GM12878 (cell line): ENCODE data around the gene HACD3. TPM values are rescaled to one million over a fixed set of nuclear protein-coding genes. Genes with fewer than 3 reads are reported as not detected.
A peak's percentile ranks its signal among the peaks of the same experiment; 100 is the strongest.

Source experiments
- ATAC-seq: fragments of 200-7000 bp; cut with Tn5 transposase; 3 replicates; pipeline ENCODE4 v1.9.1; 2020; ENCODE audit warnings: mild to moderate bottlenecking, moderate library complexity
- BruUV-seq: library from RNA; stranded (reverse); fragments of 400-500 nt; replicated peaks from 2 replicates; lab custom pipeline; 2021; lab: Mats Ljungman, UMichigan
- CTCF ChIA-PET: fragments of 300-600 bp; sonication (Branson Sonifier 250); formaldehyde crosslinking; extraction: SDS; loops from one replicate; lab custom pipeline; 2021; ENCODE audit warnings: inconsistent platforms; lab: Yijun Ruan, JAX
- POLR2A ChIA-PET: fragments of 350-600 bp; formaldehyde crosslinking; extraction: SDS; loops from one replicate; lab custom pipeline; 2021; ENCODE audit warnings: inconsistent platforms; lab: Charles Lee
- RAD21 ChIA-PET: fragments of 300-600 bp; sonication (Branson Sonifier 250); formaldehyde crosslinking; loops from one replicate; lab custom pipeline; 2023; ENCODE audit warnings: antibody characterized with exemption; ENCODE audit not compliant: unreplicated experiment; lab: Charles Lee
- SMC1A ChIA-PET: fragments of 300-600 bp; sonication (Branson Sonifier 250); formaldehyde crosslinking; loops from one replicate; lab custom pipeline; 2023; ENCODE audit not compliant: unreplicated experiment, uncharacterized antibody; lab: Charles Lee
- DNase-seq: peaks from one replicate; pipeline ENCODE4 v3.0.0-alpha.2; 2011; ENCODE audit warnings: low read depth, low spot score
- FAIRE-seq: peaks from 3 replicates; lab custom pipeline; 2011; peaks lifted over from hg19 to GRCh38; lab: Jason Lieb, UNC
- H2AFZ ChIP-seq: 2 replicates; pipeline ENCODE4 v1.6.0; 2011; ENCODE audit warnings: low read depth, low read length, control low read depth; ENCODE audit not compliant: control insufficient read depth
- H3K27ac ChIP-seq: 2 replicates; pipeline ENCODE4 v1.5.1; 2011; ENCODE audit warnings: control low read depth; ENCODE audit not compliant: control insufficient read depth, insufficient read depth
- H3K27me3 ChIP-seq, 2 experiments: replicated peaks in 1 of 2; 2 replicates each; pipeline versions ENCODE4 v1.6.0 to v1.6.1; 2011; ENCODE audit warnings: low read length in 1 of 2; ENCODE audit not compliant: control insufficient read depth in 2 of 2, insufficient read depth in 2 of 2
- H3K36me3 ChIP-seq, 2 experiments: 2 replicates each; pipeline ENCODE4 v1.5.1; 2011; ENCODE audit warnings: low read length in 1 of 2; ENCODE audit not compliant: control insufficient read depth in 2 of 2, insufficient read depth in 2 of 2
- H3K4me1 ChIP-seq: 2 replicates; pipeline ENCODE4 v1.6.1; 2011; ENCODE audit warnings: mild to moderate bottlenecking, low read length, moderate library complexity, mixed read lengths; ENCODE audit not compliant: control insufficient read depth, insufficient read depth
- H3K4me2 ChIP-seq: 2 replicates; pipeline ENCODE4 v1.6.0; 2011; ENCODE audit warnings: control low read depth; ENCODE audit not compliant: control insufficient read depth, insufficient read depth
- H3K4me3 ChIP-seq: fragments of 200-600 bp; sonication (generic); 2 replicates; pipeline ENCODE4 v1.5.1; 2016
- H3K79me2 ChIP-seq: 2 replicates; pipeline ENCODE4 v1.6.0; 2011; ENCODE audit warnings: low read length; ENCODE audit not compliant: control insufficient read depth, insufficient read depth
- H3K9ac ChIP-seq: 2 replicates; pipeline ENCODE4 v1.8.0; 2011; ENCODE audit warnings: low read length, control low read depth, mixed read lengths; ENCODE audit not compliant: control insufficient read depth, insufficient read depth
- H3K9me3 ChIP-seq: replicated peaks from 3 replicates; pipeline ENCODE4 v1.5.1; 2011; ENCODE audit warnings: mild to moderate bottlenecking, low read length; ENCODE audit not compliant: control insufficient read depth, insufficient read depth
- H4K20me1 ChIP-seq: 2 replicates; pipeline ENCODE4 v1.6.0; 2011; ENCODE audit not compliant: control insufficient read depth, insufficient read depth
- ATF7 ChIP-seq: fragments of 450-650 bp; IDR thresholded peaks from 2 replicates; pipeline ENCODE4 v1.6.1; 2016; ENCODE audit warnings: low read depth, mild to moderate bottlenecking
- BACH1 ChIP-seq: fragments of 450-650 bp; IDR thresholded peaks from 2 replicates; pipeline ENCODE4 v1.6.1; 2017; ENCODE audit warnings: mild to moderate bottlenecking, borderline replicate concordance
- EP300 ChIP-seq, 2 experiments: fragments of 150-350 bp in 1 of 2; IDR thresholded peaks; 2 replicates each; pipeline ENCODE4 v1.6.1; 2011 to 2012; ENCODE audit warnings: low read depth in 2 of 2, low read length in 2 of 2, borderline replicate concordance in 1 of 2, improper control_type of control experiment in 1 of 2, inconsistent platforms in 1 of 2; ENCODE audit not compliant: control insufficient read depth in 1 of 2
- GABPA ChIP-seq: IDR thresholded peaks from 2 replicates; pipeline ENCODE4 v1.6.1; 2014; ENCODE audit warnings: antibody characterized with exemption, low read depth, mild to moderate bottlenecking, inconsistent platforms
- HDGF ChIP-seq: fragments of 450-650 bp; IDR thresholded peaks from 2 replicates; pipeline ENCODE4 v1.6.1; 2016; ENCODE audit warnings: antibody characterized with exemption
- JUND ChIP-seq: IDR thresholded peaks from 2 replicates; pipeline ENCODE4 v1.6.1; 2012; ENCODE audit warnings: low read depth, mild to moderate bottlenecking, low read length, improper control_type of control experiment, moderate library complexity
- KAT2A ChIP-seq: conservative IDR thresholded peaks from 2 replicates; pipeline ENCODE4 v1.6.1; 2011; ENCODE audit warnings: low read depth, low read length; ENCODE audit not compliant: control insufficient read depth
- KLF5 ChIP-seq: fragments of 450-650 bp; IDR thresholded peaks from 2 replicates; pipeline ENCODE4 v1.6.1; 2014; ENCODE audit warnings: mild to moderate bottlenecking; ENCODE audit not compliant: partially characterized antibody
- MTA2 ChIP-seq: fragments of 450-650 bp; IDR thresholded peaks from 2 replicates; pipeline ENCODE4 v1.6.1; 2016; ENCODE audit warnings: low read depth, mild to moderate bottlenecking, moderate library complexity
- NFIC ChIP-seq: IDR thresholded peaks from 2 replicates; pipeline ENCODE4 v1.6.1; 2012; ENCODE audit warnings: low read depth, mild to moderate bottlenecking, inconsistent platforms, low read length, moderate library complexity
- NFXL1 ChIP-seq: fragments of 450-650 bp; IDR thresholded peaks from 2 replicates; pipeline ENCODE4 v1.6.1; 2017; ENCODE audit warnings: antibody characterized with exemption, mild to moderate bottlenecking, borderline replicate concordance
- NR2C1 ChIP-seq: fragments of 450-650 bp; IDR thresholded peaks from 2 replicates; pipeline ENCODE4 v1.6.1; 2017; ENCODE audit warnings: antibody characterized with exemption, mild to moderate bottlenecking, moderate library complexity
- POLR2AphosphoS2 ChIP-seq: IDR thresholded peaks from 2 replicates; pipeline ENCODE4 v1.6.1; 2011; ENCODE audit warnings: low read depth, mild to moderate bottlenecking, low read length, improper control_type of control experiment, moderate library complexity
- RELA ChIP-seq: fragments of 450-650 bp; IDR thresholded peaks from 2 replicates; pipeline ENCODE4 v1.8.0; 2014; ENCODE audit warnings: borderline replicate concordance; ENCODE audit not compliant: partially characterized antibody
- SIN3A ChIP-seq: IDR thresholded peaks from 2 replicates; pipeline ENCODE4 v1.6.1; 2012; ENCODE audit warnings: low read depth, low read length, improper control_type of control experiment
- ZNF274 ChIP-seq: IDR thresholded peaks from one replicate; pipeline ENCODE4 v1.8.0; 2011; ENCODE audit not compliant: insufficient read length, insufficient read depth
- WGBS: methylation state at CpG from one replicate; pipeline ENCODE4 v1.1.6; 2016; ENCODE audit warnings: low lambda C conversion rate; ENCODE audit not compliant: insufficient replicate concordance, insufficient coverage; ENCODE audit errors: missing lambda C conversion rate; 5-methylcytosine and 5-hydroxymethylcytosine counted together
- in situ Hi-C: fragments of 300-500 bp; cut with MboI; formaldehyde crosslinking; loops from 9 replicates; pipeline ENCODE4 v1.14.3; 2018; ENCODE audit warnings: mixed read lengths
- intact Hi-C: fragments of 100-400 bp; cut with micrococcal nuclease; formaldehyde crosslinking; loops from one replicate; pipeline ENCODE4 v1.14.2; 2022; ENCODE audit not compliant: unreplicated experiment
- polyA plus RNA-seq, 11 experiments: library from polyadenylated mRNA; depleted of rRNA in 4 of 11; unstranded in 6 of 11; stranded (reverse) in 5 of 11; fragments of >200 nt; fragmentation: Nextera tagmentation in 4 of 11; fragmentation: Illumina TruSeq in 1 of 11; extraction: Ambion mirVana in 4 of 11; extraction: Trizol in 1 of 11; gene quantifications; 1 replicate in 1 of 11; 2 replicates in 10 of 11; pipeline versions ENCODE4 v1.2.1 to v1.2.3, GENCODE V29; 2011 to 2016; ENCODE audit warnings: inconsistent platforms in 2 of 11, missing spikeins in 2 of 11, low read depth in 1 of 11
- total RNA-seq, 4 experiments: library from RNA; depleted of rRNA in 3 of 4; stranded (reverse); fragments of >200 nt in 3 of 4; fragmentation: Illumina TruSeq in 1 of 4; extraction: Trizol in 1 of 4; gene quantifications; 2 replicates each; pipeline versions ENCODE4 v1.2.1 to v1.2.3, GENCODE V29; 2013 to 2021
- TF ChIP-seq, protein P1 (sequence below): IDR thresholded peaks from 2 replicates; pipeline ENCODE4 v1.6.1; 2012; ENCODE audit warnings: low read length, inconsistent platforms
- TF ChIP-seq, protein P2 (sequence below): IDR thresholded peaks from 2 replicates; pipeline ENCODE4 v1.6.1; 2011; ENCODE audit warnings: mild to moderate bottlenecking, low read depth, low read length, moderate library complexity; ENCODE audit not compliant: insufficient replicate concordance

Gene HACD3
- total and polyA plus RNA-seq, 10 of the 15 experiments (the other 5 are each of a cell fraction or from before 2014, with no cell fraction given) = 25.9 to 75.8 (median 48.3) TPM

DNA sequence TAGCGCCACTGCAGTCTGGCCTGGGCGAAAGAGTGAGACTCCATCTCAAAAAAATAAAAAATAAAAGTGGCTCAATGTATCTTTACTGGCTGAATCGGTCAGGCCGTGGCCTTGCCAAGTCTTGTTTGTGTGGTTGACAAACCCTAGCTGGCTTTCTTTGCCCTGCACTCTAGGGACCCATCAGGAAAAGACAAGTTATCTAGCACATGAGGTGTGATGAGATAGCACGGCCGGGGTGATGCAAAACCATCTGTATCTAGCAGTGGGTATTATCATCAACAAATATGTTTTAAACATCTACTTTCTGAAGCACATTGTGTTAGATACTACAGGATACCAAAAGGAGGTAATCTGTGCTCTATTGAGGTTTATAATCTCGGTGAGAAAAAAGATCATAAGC, 8.9 kb upstream of the HACD3 start (continued):
- TF ChIP-seq, protein P1, sequence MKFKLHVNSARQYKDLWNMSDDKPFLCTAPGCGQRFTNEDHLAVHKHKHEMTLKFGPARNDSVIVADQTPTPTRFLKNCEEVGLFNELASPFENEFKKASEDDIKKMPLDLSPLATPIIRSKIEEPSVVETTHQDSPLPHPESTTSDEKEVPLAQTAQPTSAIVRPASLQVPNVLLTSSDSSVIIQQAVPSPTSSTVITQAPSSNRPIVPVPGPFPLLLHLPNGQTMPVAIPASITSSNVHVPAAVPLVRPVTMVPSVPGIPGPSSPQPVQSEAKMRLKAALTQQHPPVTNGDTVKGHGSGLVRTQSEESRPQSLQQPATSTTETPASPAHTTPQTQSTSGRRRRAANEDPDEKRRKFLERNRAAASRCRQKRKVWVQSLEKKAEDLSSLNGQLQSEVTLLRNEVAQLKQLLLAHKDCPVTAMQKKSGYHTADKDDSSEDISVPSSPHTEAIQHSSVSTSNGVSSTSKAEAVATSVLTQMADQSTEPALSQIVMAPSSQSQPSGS = no peak
- TF ChIP-seq BACH1 (no peak), ATF7 (no peak), KAT2A (no peak), NFIC (no peak), JUND (no peak), NR2C1 (no peak), HDGF (no peak), ZNF274 (no peak)

DNA sequence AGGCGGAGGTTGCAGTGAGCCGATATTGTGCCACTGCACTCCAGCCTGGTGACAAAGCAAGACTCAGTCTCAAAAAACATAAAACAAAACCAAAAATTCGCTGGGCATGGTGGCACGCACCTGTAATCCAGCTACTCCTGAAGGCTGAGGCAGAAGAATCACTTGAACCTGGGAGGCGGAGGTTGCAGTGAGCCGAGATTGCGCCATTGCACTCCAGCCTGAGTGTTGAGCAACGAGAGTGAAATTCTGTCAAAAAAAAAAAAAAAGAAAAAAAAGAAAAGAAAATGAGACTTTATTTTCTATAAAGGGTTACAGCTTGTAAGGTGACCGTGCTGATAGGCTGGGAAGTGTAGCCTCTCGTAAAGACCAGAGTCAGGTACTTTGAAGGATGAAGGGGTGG, 6.0 kb upstream of the HACD3 start:
- H3K36me3 ChIP-seq = no peaks in the 10 kb centered on the region
- ChIA-PET RAD21 (no interaction called here), CTCF (interaction anchor here (0.9 to 1.2 kb wide), 2 partner anchors 12 to 19 kb away, joined by 3 read pairs; no protein-coding TSS in a partner anchor), SMC1A (no interaction called here), POLR2A (no interaction called here)
- no peaks in the 10 kb centered on the region for H3K4me1 ChIP-seq
- H4K20me1 ChIP-seq = no peaks in the 10 kb centered on the region
- in situ Hi-C loops (no loop called here), intact Hi-C loops (no loop called here)
- DNase-seq (no peak), ATAC-seq (no peak), FAIRE-seq (peak; percentile 47)
- no peaks in the 10 kb centered on the region for H3K79me2 ChIP-seq
- H3K9ac ChIP-seq = no peak overlapping the region
- H3K9me3 ChIP-seq = no peaks in the 10 kb centered on the region
- H3K27ac ChIP-seq = no peak overlapping the region
- TF ChIP-seq RELA = no peak
- no peak for TF ChIP-seq NFXL1
- TF ChIP-seq POLR2AphosphoS2 = no peak
- TF ChIP-seq SIN3A = no peak
- TF ChIP-seq, protein P2, sequence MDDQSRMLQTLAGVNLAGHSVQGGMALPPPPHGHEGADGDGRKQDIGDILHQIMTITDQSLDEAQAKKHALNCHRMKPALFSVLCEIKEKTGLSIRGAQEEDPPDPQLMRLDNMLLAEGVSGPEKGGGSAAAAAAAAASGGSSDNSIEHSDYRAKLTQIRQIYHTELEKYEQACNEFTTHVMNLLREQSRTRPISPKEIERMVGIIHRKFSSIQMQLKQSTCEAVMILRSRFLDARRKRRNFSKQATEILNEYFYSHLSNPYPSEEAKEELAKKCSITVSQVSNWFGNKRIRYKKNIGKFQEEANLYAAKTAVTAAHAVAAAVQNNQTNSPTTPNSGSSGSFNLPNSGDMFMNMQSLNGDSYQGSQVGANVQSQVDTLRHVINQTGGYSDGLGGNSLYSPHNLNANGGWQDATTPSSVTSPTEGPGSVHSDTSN = no peak
- TF ChIP-seq MTA2 = no peak
- TF ChIP-seq GABPA = no peak
- TF ChIP-seq KLF5 = no peak
- no peak for TF ChIP-seq EP300 (IDR thresholded peaks at IDR 0.05; ENCODE audit: borderline replicate concordance in 1 of 2, control insufficient read depth in 1 of 2, low read depth in 2 of 2, low read length in 2 of 2)
- no peak overlapping the region for H3K4me2 ChIP-seq
- no TSS peak for BruUV-seq
- no peaks in the 10 kb centered on the region for H3K27me3 ChIP-seq
- H2AFZ ChIP-seq = no peak overlapping the region
- no peak overlapping the region for H3K4me3 ChIP-seq
- 67% methylated on average over 9 of the region's 10 CpGs for WGBS
